Hematopoietic multipotent progenitor cell (in vitro differentiated cells): Measurements from ENCODE around the gene MCRIP2. TPM values are rescaled to one million over a fixed set of nuclear protein-coding genes. Genes with fewer than 3 reads are reported as not detected.
A peak's percentile ranks its signal among the peaks of the same experiment; 100 is the strongest.
"Not testable (repeated sequence)": the region's sequence is repeated elsewhere in the genome, so short reads cannot be mapped to it uniquely, and the experiment has no call there.

Experiments
- DNase-seq, 3 donors: peaks; one replicate each; pipeline ENCODE4 v3.0.0-alpha.2; 2011 to 2015; ENCODE audit warnings: low read depth in 2 of 3, low spot score in 2 of 3
- total RNA-seq: library from RNA; depleted of rRNA; stranded (reverse); fragments of >200 nt; gene quantifications from one replicate; pipeline ENCODE4 v1.2.3, GENCODE V29; 2012

MCRIP2 gene
- total RNA-seq, 1 donor, result 20.5 TPM

DNA sequence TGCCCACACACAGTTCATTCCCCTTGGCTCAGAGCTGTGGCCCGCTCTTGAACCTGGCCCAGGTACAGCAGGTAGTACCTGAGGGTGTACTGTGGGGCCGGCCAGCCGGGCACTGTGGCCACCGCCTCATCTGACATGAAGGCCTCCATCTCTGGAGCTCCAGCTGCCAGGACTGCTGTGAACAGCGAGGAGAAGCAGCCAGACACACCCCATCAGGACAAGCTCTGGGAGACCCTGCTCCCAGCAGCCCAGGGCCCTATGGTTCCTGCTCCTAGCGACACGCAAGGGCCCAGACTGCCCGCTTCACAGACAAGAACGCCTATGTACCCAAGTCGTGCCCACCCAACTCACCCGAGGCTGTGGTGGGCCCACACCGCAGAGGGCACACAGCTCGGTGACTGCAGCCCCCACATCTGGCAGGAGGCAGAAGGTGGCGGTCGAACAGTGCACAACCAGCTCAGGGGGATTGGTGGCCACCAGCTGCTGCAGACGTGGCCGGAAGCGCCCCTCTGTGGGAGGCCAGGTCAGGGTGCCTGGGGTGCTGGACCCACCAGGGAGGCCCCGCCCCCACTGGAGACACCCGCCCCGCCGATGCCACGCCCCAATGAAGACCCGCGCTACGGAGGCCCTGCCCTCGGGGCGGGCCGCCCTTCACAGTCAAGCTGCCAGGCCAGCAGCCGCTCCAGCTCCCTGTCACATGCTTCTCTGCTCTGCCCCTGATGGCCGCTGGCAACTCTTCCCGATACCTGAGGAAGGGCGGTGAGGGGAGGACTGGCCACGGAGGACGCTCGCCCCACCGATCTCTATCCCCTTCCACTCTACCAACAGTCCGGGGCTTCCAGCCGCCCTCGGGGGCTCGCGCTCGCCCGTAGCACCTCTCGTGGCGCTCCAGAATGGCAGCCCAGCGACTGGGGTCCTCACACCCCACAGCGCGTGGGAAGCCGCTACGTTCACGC, 37.5 kb downstream of the MCRIP2 start:
- DNase-seq, result peak in 2 of 3 donors; percentile 61 to 69

DNA sequence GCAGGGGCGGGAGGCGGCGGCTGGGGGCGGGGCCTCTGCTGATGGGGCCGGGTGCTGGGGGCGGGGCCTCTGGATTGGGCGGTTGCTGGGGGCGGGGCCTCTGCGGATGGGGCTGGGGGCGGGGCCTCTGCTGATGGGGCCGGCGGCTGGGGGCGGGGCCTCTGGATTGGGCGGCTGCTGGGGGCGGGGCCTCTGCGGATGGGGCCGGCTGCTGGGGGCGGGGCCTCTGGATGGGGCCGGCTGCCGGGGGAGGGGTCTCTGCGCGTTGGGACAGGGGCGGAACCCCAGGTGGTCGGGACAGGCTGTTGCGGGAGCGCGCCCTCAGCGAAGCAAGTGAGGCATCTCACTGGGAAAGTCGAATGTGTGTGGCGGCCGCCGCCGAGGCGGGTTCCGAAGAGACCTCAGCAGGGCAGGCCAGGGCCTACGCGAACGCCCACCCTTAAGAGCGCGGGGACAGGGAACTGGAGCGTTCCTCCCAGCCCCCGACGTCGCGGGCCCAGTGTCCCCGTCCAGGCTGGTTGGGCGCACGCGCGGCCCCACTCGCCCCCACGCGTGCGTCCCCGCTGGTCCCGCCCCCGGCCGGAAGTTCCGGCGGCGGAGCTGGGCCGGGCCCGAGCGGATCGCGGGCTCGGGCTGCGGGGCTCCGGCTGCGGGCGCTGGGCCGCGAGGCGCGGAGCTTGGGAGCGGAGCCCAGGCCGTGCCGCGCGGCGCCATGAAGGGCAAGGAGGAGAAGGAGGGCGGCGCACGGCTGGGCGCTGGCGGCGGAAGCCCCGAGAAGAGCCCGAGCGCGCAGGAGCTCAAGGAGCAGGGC, 38.4 kb downstream of the MCRIP2 start, which contains the start of gene STUB1:
Gene STUB1, plus strand, starts transcription at position 597 of the 811 bp plus-strand sequence. Its CDS starts 116 bp downstream, at position 713.
- DNase-seq, result peak; percentile 68 to 87 (median 86)

DNA sequence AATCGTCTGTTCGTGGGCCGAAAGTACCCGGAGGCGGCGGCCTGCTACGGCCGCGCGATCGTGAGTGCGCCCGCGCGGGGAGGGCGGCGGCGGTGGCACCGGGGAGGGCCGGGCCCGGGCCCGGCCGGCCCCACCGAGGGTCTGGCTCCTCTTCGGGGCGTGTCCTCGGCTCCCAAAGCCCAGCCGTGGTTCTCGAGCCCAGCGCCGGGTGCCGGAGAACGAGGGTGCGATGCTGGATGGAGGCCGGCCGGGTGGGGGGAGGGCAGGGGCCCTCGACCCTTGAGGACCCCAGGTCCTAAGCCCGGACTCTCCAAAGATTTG, 39.0 kb downstream of the MCRIP2 start:
- no peak for DNase-seq

DNA sequence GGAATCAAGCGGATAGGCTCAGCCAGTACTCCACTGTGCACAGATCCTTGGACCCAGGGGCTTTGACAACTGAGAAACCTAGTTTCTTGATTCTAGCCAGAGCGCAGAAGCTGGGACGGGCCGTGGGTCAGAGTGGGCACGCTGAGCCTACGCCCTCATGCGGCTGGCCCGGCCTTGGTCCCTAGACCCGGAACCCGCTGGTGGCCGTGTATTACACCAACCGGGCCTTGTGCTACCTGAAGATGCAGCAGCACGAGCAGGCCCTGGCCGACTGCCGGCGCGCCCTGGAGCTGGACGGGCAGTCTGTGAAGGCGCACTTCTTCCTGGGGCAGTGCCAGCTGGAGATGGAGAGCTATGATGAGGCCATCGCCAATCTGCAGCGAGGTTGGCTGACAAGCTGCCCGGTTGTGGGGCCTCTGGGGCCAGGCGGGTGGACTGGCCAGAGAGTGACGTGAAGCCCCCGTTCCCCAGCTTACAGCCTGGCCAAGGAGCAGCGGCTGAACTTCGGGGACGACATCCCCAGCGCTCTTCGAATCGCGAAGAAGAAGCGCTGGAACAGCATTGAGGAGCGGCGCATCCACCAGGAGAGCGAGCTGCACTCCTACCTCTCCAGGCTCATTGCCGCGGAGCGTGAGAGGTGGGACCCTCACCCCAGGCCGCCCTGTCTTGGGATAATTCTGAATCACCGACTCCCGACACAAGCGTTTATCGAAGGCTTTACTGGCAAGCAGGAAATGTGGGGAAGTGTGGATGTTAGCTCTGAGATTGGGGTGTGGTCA, 39.5 kb downstream of the MCRIP2 start:
- no peak for DNase-seq

DNA sequence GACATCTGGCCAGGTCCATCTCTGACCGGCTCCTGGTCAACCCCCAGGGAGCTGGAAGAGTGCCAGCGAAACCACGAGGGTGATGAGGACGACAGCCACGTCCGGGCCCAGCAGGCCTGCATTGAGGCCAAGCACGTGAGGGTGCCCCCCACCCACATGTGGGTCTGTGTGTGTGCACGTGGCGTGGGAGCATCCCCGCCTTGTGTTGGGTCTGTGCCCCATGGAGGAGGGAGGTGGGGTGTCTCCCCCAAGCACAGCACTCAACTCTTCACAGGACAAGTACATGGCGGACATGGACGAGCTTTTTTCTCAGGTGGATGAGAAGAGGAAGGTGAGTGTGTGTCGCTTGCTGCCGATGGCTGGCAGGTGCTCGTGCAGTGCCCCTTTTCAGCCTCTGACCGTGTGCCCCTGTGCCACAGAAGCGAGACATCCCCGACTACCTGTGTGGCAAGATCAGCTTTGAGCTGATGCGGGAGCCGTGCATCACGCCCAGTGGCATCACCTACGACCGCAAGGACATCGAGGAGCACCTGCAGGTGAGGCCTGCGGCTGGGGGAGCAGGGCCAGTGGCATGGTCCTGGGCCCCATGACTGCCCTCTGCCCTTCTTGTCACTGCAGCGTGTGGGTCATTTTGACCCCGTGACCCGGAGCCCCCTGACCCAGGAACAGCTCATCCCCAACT, 40.3 kb downstream of the MCRIP2 start:
- no peak for DNase-seq

GRCh38 chr16:682493-683395, 41.1 kb downstream of the MCRIP2 start:
- DNase-seq, result no peak

GRCh38 chr16:683396-684070, 41.9 kb downstream of the MCRIP2 start:
- no peak for DNase-seq

- DNase-seq, result peak; percentile 90 to 95 (median 93)
Measured at GRCh38 chr16:684071-684794, 42.6 kb downstream of the MCRIP2 start, which contains the start of gene JMJD8. JMJD8 (minus strand) TSS chr16:684334; CDS start chr16:684319, 15 bp downstream.

GRCh38 chr16:684961-685696, 43.5 kb downstream of the MCRIP2 start:
- no peak for DNase-seq

GRCh38 chr16:685967-686366, 44.3 kb downstream of the MCRIP2 start:
- DNase-seq, result peak in 1 of 3 donors; percentile 22

DNA sequence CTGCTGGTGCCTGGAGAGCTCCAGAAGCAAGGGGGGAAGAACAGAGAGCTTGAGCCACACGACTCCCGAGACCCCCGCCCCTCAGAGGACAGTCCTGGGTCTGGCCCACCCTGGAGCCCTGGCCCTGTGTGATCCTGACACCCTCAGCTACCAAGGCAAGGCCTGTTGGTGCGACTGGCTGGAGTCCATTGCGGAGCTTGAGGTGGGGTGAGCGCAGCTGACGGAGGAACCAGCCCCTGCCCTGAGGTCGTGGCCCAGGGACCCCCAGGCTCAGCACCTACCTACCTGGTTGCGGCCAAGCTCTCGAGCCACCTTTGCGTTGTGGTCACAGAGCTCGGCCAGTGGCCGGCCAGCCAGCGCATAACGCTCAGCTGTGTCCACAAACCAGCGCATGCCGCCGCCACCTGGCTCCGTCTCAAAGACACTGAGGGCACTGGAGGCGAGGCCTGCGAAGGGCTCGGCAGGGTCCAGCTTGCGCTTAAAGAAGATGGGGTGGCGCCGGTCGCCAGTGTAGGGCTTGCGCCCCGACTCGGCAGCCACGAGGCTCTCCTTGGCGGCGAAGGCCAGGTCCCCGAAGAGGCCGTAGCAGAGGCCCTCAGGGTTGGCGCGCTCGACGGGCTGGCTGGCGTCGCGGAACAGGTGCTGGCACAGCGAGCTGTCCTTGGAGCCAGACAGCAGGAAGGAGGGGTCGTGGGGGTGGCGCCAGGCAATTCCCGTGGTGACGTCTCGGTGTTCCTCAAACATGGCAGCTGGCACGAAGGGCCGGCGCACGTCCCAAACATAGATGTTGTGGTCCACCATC, 45.0 kb downstream of the MCRIP2 start:
- no peak for DNase-seq

- no peak for DNase-seq
Measured at GRCh38 chr16:687499-687898, 45.9 kb downstream of the MCRIP2 start.

DNA sequence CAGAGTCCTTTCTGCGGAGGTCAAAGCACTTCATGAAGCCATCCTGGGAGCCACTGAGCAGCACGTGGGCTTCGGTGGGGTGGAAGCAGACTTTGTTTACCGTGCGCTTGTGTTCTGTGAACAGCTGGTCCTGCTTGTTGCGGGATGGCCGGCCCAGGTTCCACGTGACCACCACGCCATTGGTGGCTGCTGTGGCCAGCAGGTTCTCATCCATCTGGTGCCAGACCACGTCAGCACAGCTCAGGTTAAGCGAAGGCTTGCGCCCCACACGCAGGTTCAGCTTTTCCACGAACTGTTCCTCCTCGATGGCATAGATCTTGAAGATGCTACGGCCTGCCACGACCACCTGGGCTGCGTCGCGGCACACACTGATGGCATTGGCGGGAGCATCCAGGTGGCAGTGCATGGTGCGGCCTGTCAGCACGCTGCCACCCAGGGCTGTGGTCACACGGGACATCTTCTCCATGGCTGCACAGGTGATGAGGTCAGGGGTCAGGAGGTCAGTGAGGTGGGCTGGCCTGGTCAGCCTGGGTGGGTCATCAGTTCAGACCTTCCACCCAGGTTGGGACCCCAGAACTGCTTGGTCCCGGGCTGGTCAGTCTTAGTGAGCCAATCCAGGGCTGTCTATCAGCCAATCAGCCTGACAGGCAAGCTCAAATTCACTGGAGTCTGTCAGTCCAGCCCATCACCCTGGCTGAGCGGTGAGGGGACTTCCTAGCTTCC, 47.7 kb downstream of the MCRIP2 start:
- DNase-seq, result no peak

DNA sequence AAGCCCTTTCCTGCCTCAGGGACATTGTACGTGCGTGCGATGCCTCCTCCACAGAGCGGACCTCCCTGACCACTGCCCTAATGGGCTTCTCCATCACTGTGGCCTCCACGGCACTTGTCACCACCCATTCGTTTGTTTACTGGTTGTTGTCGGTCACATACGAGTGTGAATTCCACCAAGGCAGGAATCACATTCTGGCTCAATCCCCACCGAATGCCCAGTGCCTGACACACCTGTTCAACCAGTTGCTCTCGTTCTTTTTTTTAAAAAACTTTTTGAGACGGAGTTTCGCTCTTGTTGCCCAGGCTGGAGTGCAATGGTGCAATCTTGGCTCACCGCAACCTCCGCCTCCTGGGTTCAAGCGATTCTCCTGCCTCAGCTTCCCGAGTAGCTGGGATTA, 49.6 kb downstream of the MCRIP2 start:
- not testable (repeated sequence) for DNase-seq

- no peak for DNase-seq
Measured at GRCh38 chr16:692356-693108, 50.9 kb downstream of the MCRIP2 start.
